Inflammatory macrophage (primary cell): Measurements from ENCODE around the gene SEC22B.
"Not testable (repeated sequence)": the region's sequence is repeated elsewhere in the genome, so short reads cannot be mapped to it uniquely, and the experiment has no call there.

Source experiments
- DNase-seq, 2 donors: peaks; one replicate each; pipeline ENCODE4 v3.0.0-alpha.2; 2020 to 2022

The SEC22B gene

GRCh38 chr1:120112212-120112611 lies 64.1 kb downstream of the SEC22B start:
- DNase-seq: not testable (repeated sequence)

- not testable (repeated sequence) for DNase-seq
These were observed 64.5 kb downstream of the SEC22B start for GRCh38 chr1:120111771-120112170.

GRCh38 chr1:120111008-120111407 lies 65.3 kb downstream of the SEC22B start:
- DNase-seq: not testable (repeated sequence)

GRCh38 chr1:120109656-120110055 lies 66.7 kb downstream of the SEC22B start:
- not testable (repeated sequence) for DNase-seq

- not testable (repeated sequence) for DNase-seq
These were observed 67.1 kb downstream of the SEC22B start for GRCh38 chr1:120109180-120109579.

- DNase-seq: peak in 1 of 2 donors; percentile 32
These were observed 71.0 kb downstream of the SEC22B start for GRCh38 chr1:120105288-120105687.

GRCh38 chr1:120103768-120104167 lies 72.6 kb downstream of the SEC22B start:
- DNase-seq: not testable (repeated sequence)

GRCh38 chr1:120101593-120101992 lies 74.7 kb downstream of the SEC22B start:
- not testable (repeated sequence) for DNase-seq
